Sigmoid colon (tissue), 4 donors: Measurements from ENCODE around the gene KCNQ4.

Source experiments
- CTCF ChIP-seq, 4 experiments: fragments of 450-650 bp in 3 of 4; fragments of 200-600 bp in 1 of 4; IDR thresholded peaks; one replicate each; pipeline ENCODE4 v1.5.1; 2016 to 2019; ENCODE audit warnings: antibody characterized with exemption in 4 of 4, mild to moderate bottlenecking in 3 of 4, moderate library complexity in 2 of 4
- EP300 ChIP-seq, 4 donors: sonication (generic); formaldehyde crosslinking; IDR thresholded peaks; one replicate each; pipeline ENCODE4 v1.6.1; 2017; ENCODE audit warnings: antibody characterized with exemption in 4 of 4
- POLR2A ChIP-seq, 2 donors: fragments of 450-650 bp; IDR thresholded peaks; one replicate each; pipeline ENCODE4 v1.6.1; 2016; ENCODE audit warnings: antibody characterized with exemption in 2 of 2, mild to moderate bottlenecking in 2 of 2, moderate library complexity in 2 of 2
- POLR2AphosphoS5 ChIP-seq, 4 donors: sonication (generic); formaldehyde crosslinking; IDR thresholded peaks; one replicate each; pipeline ENCODE4 v1.6.1; 2017; ENCODE audit warnings: antibody characterized with exemption in 4 of 4

DNA sequence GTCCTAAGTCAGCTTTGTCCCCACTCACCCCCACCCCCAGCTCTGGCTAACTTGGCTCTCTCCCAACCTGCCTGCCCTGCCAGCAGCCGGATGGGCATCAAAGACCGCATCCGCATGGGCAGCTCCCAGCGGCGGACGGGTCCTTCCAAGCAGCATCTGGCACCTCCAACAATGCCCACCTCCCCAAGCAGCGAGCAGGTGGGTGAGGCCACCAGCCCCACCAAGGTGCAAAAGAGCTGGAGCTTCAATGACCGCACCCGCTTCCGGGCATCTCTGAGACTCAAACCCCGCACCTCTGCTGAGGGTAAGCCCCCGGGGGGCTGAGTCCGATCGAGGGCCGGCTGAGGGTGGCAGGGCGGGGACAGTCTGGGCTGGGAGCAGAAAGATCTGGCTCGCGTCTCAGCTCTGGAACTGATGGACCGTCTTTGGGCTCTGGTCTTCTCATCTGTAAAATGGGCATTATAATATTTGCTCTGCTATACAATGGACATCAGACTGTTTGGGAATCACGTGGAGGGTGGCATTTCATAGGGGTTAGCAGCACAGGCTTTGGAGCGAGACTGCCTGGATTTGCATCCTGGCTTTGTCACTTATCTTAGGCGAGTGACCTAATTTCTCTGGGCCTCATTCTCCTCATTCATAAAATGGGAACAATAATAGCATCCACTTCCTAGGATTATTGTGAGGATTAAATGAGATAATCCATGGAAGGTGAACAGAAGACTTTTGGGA, 47.6 kb downstream of the KCNQ4 start:
- no peak for TF ChIP-seq CTCF (IDR thresholded peaks at IDR 0.05)
- TF ChIP-seq POLR2A (IDR thresholded peaks at IDR 0.05), result no peak
- TF ChIP-seq EP300 (IDR thresholded peaks at IDR 0.05), result no peak
- TF ChIP-seq POLR2AphosphoS5 (IDR thresholded peaks at IDR 0.05), result no peak
